ENCODE data around the gene LIMD2.

The LIMD2 gene

DNA sequence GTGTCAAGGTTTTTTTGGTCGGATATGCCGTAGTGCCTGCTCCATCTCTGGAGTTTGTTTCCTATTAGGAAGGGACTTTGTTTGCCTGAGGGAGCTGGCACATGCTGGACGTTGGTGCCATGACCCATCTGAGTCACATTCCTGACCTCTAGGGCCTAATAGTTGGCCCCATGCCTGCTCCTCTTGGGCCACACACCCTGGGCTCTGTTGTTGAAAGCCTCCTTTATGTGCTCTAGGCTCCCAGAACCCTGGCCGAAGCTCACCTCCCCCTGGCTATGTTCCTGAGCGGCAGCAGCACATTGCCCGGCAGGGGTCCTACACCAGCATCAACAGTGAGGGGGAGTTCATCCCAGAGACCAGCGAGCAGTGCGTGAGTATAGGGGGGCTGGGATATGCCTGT is 18.4 kb downstream of the LIMD2 start:
- DNase-seq (ENCODE audit: low read depth), result no peak

DNA sequence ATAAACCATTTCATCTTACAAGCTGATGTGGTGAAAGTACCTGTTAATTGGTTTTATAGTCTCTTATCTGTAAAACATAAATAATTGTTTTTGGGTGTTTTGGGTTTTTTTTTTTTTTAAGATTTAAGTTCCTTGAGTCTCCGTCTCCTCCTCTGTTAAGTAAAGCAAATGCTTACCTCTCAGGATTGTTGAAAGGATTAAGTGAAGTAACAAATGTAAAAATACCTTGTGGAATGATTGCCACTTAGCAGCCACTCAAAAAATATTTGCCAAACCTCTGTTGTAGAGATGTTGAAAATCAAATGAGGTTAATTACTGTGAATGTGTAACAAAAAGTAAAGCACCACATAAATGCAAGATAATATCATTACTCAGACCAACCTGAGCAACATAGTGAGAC is 19.2 kb downstream of the LIMD2 start:
- no peak for DNase-seq (ENCODE audit: low read depth)

DNA sequence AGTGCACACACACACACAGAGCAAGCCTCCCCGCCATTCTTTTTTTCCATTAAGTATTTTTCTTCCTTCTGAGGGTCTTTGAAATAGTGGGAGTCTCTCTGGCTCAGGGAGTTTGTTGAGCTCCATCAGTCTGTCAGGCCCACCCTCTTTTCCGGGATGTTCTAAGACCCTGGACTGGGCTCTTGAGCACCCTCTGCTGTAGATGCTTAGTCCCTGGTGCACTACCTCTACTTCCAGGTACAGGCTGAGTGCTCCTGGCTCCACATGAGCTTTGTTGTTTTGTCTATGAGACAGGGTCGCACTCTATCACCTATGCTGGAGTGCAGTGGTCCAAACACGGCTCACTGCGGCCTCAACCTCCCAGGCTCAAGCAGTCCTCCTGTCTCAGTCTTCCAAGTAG is 20.7 kb downstream of the LIMD2 start:
- DNase-seq (ENCODE audit: low read depth), result no peak

DNA sequence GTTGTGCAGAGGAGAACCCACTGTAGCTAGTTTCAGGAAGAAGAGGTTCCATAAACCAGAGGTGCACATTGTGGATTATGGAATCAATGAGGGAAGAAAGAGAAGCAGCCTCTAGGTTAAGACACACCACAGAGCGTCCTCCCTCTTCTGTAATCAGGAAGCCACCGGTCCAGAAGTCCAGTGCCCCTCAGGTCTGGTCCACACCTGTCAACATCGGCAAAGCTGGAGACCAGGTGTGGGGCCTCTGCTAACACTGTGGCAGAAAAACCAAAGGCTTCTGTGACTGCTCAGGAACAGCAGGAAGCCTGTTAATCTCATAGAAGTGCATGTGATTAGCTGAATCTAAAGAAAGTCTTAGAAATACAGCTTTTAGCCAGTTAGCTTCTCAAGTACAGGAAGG is 23.3 kb downstream of the LIMD2 start:
- DNase-seq (ENCODE audit: low read depth), result no peak

DNA sequence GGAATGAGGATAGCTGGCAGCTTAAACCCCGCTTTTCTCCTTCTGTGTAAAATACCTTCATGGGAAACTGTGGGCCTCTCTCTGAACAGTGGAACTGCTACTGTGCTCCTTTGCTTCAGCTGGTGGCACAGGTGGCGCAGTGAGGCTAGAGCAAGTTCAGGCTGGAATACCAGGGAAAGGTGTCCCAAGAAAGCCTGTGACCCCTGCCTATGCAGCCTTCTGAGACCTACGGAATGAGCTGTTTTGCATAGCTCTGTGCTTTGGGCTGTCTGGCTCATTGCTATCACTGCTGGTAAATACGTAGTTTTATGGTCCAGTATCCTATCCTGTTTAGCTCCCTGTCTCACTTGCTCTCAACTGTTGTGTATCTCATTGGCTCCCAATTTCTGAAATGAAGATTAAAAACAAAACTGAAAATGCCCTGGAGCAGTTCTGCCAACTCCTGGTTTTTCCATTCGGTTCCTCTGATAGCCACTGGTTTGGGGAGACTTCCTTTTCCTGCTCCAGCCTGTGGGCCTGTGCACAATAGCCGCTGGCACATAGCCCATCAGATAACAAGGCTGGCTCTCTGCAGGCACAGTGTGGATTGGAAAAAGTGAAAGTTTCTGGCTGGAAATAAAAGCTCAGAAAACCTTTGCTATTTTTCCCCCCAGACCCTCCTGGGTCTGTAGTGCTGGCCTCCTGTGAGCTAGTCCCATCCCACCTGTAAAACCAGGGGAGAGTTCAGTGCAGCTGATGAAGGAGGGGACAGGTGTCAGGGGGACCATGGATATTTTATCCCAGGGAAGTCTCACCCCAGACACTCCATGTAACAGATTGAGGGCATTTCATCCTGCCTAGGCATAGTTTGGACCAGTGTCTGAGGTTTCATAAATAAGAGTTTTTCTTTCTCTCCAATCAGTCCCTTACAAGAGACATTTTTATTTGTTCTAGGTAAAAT is 24.0 kb downstream of the LIMD2 start:
- peak; percentile 92 for DNase-seq (ENCODE audit: low read depth)

DNA sequence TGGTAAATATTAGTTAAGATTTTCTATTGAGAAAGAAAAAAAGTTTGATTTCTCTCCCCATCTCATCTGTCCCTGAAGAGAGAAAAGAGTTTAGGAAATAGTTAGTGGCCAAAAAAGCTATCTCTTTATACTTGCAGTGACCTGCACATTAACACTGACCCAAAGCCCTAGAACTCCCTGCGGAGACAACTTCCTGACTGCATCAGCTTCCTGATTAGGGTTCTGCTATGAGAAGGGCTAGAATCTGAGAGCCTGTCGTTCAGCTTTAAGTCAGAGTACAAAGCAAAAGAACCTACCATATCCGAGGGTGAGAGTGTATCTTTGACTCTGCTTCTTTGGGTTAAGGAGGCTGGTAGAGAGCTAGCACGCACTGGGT is 24.7 kb downstream of the LIMD2 start:
- peak; percentile 46 for DNase-seq (ENCODE audit: low read depth)

DNA sequence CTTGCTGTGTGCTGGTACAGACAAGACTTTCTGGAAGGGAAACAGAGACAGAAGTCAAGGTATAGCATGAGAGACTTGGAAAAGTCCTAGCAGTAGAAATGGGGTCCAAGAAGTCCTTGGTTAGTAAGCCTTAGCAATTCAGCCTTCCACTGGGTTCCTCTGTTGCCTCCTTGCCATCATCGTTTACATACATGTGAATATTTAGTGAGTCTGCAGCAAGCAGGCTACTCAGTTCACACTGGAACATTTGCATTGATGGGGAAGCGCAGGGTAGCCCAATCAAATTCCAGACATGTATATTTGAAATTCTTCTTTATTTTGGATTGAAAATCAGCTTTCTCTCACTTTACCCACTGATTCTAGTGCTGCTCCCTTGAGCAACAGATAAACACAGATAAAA is 27.1 kb downstream of the LIMD2 start:
- DNase-seq (ENCODE audit: low read depth), result no peak

DNA sequence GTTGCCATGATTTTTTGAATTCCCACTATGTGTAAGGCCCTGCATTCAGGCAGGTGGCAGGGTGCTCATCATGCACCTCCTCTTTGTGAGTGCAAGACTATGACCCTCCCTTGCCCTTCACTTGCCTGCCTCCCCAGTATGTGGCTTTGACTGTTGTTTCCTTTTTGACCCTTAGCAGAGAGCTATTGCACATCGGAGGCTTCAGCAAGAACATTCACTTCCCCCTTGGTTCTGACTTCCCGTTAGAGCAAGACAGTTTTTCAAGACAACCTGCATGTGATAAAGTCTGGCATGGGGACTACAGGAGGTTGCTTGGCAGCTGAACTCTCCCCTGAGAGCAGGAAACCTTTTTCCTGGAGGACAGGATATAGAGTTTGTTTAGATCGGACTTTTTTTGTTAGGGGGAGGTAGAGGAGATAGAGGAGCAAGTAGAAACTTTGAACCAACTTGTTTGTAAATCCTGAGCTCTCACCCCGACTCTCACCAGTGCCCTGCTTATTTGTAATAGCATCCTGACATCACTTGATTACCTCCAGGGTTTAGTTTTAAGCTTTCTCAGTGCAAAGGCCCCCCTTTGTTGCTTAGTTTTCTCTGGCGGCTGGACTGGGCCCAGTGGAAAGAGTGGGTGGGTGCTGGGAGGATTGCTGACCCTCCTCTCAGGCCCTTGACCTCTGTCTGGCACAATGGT is 34.3 kb downstream of the LIMD2 start:
- DNase-seq (ENCODE audit: low read depth), result no peak

DNA sequence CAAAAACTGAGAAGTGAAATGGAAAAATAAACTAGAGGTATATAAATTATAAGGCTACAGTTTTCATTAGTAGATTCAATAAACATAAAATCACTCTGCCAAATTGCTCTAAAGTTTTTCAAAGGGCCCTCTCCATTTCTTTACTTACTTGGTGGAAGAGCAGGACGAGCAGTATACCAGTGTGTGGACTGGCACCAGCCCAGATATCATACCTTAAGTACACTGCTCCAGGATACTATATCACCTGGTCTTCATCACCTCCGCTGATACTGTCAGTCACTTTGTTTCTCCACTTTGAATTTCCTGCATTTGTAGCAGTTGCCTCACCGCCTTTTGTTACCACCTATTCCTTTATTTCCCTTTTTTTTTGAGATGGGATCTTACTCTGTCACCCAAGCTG is 40.1 kb downstream of the LIMD2 start:
- DNase-seq (ENCODE audit: low read depth), result no peak

DNA sequence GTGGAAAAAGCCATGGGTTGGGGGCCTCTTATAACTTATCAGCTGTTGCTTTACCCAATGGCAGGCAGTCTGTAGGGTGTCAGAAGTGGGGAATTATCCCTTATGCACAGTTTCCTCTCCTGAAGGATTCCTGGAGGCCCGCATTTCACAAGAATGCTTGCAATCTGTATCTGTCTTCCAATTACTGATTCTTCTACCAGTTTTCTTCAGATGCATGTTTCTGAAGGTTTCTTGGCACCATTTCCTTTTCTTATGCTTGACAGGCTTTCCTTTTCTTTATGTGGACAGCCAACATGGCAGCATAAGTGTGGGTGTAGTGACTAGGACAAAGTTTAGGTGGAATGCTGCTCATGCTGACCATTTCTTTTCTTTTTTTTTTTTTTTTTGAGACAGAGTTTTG is 41.6 kb downstream of the LIMD2 start:
- DNase-seq (ENCODE audit: low read depth), result no peak

DNA sequence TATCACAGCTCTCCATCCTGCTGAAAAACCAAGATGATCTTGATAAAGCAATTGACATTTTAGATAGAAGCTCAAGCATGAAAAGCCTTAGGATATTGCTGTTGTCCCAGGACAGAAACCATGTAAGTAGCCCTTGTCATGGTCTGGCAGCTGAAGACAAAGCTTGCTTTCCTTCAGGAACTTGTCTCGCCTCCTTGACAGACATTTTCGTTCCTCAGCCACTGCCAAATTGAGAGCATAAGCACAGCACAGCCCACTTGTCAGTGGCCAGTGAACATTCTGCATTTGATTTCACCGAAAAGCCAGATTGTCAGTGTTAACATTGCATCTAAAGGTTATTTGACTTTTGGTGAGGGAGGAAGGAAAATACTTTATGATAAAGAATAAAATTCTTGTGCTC is 42.1 kb downstream of the LIMD2 start:
- DNase-seq (ENCODE audit: low read depth), result no peak

DNA sequence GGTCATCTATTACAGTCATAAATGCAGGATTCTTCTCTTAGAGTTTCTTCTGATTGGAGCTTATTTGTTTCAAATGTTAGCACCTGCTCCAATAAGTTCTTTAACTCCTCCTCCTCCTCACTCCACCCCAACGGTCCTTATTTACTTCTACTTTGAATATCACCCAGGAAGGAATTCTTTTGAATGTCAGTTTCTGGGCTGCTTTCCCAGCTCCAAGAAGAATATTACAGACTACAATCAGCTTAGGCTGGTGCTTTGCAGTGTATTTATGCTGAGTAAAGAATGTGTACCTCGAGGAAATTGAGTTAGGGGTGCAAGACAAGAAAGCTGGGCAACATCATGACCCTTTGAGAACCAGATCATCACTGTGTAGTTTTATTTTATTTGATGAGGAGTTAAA is 46.9 kb downstream of the LIMD2 start:
- DNase-seq (ENCODE audit: low read depth), result no peak

DNA sequence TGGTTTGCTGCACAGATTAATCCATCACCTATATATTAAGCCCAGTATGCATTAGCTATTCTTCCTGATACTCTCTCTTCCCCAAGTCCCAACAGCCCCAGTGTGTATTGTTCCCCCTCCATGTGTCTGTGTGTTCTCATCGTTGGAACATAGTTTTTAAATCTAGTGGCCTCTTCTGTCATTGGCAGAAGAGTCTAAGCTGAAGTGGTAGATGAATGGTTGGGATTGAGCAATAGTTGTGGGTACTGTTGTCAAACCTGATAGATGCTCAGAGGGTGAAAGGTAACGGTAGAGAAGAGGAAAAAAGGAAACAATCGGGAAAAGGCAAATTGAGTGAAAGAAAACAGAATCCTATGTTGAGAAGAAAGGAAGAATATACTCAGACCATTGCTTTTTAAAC is 47.8 kb downstream of the LIMD2 start:
- no peak for DNase-seq (ENCODE audit: low read depth)

DNA sequence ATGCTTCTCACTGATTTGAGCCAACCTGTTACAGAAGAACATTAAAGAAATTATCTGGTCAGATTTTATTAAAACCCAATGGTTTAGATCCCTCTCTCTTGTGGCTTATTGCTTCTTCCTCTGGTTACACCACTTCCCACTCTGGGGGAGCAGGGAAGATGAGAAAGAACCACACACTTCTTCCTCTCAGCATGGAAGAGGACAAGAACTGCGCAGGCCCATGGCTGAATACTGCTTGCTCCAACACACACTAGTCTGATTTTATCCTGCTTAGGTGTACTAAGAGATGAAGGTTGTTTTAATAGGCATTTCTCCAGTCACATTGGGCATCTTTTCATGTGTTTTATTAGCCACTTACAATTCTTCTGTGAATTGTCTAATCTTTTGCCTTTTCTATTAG is 50.1 kb downstream of the LIMD2 start:
- no peak for DNase-seq (ENCODE audit: low read depth)

DNA sequence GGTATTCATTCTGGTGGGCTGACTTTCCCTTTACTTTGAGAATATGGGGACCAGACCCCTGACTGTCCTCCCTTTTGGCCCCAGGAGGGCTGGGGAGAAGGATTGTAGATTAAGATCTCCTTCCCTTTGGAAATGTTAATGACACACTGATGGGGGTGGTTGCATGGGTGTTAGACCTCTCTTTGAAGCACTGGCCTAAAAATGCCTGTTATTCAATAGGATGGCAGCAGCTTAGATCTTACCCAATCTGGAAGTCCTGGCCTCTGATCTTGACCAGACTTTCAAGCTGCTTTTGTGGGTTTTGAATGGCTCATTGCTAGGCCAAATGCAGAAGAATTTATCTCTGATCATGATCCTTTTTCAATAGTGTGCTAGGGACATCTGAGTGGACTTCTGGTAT is 52.0 kb downstream of the LIMD2 start:
- DNase-seq (ENCODE audit: low read depth), result no peak

DNA sequence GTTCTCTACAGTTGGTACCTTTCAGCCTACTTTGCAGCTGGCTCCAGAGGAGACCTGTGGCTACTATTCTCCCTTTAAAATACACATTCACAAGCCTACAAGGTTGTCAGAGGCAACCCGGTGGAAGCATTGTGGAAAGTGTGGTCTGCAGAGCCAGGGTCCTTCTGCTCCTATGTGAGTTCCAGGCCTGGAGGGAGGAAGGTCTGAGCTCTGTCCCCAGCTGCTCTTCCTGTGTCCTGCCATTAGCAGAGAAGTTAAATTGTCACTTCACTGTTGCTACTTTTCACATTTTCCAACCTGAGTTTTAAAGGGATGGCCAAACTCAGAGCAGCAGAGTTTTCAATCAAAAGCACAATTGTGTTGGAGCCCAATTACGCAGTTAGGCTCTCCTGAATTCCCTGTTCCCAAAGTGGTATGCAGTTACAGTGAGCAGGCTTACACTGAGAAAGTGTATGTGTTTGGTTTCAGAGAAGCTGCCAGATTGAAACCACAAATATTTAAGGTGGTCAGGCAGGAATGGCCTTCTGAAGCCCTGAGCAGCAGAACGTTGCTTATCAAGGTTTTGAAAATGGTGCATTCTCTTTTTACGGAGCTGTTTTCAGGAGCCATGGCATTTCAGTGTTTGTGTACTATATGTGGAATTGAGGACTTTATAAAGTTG is 52.7 kb downstream of the LIMD2 start:
- DNase-seq (ENCODE audit: low read depth), result peak; percentile 48

DNA sequence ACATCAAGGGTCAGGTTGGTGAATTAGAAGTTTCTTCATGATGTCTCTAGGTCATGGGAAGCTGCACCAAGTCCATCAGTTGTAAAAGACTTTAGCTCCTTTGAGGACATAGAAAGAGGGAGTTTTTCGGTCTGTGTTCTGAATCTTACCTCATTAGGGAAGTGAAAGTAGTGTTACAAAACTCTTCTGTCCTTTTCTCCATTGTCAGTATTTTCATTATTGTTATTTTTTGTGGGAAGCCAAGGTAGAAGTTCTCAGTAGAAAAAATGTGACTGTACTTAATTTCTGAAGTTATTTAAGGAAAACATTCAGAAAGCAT is 53.5 kb downstream of the LIMD2 start:
- DNase-seq (ENCODE audit: low read depth), result no peak

Data from EH (cell line).